GM21390 (cell line): ENCODE measurements around the gene ADGRB2.

Experiments
- ATAC-seq: cut with Tn5 transposase; IDR thresholded peaks from one replicate; pipeline ENCODE4 v1.9.1; 2021; ENCODE audit not compliant: unreplicated experiment

The ADGRB2 gene

GRCh38 chr1:31703431-31704270, 60.5 kb downstream of the ADGRB2 start, which contains the start of gene COL16A1:
TSS of gene COL16A1 (minus strand) at chr1:31704017. CDS start at chr1:31702193, 1,824 bp downstream.
- no peak for ATAC-seq

- no peak for ATAC-seq
These were observed 61.2 kb downstream of the ADGRB2 start for GRCh38 chr1:31702836-31703404.

- no peak for ATAC-seq
These were observed 62.9 kb downstream of the ADGRB2 start for GRCh38 chr1:31701091-31701736.

- ATAC-seq = no peak
These were observed 63.6 kb downstream of the ADGRB2 start for GRCh38 chr1:31700468-31701090.

- ATAC-seq = no peak
These were observed 64.7 kb downstream of the ADGRB2 start for GRCh38 chr1:31699341-31699891.

- ATAC-seq = no peak
These were observed 66.7 kb downstream of the ADGRB2 start for GRCh38 chr1:31697369-31697984.

- no peak for ATAC-seq
These were observed 67.9 kb downstream of the ADGRB2 start for GRCh38 chr1:31696242-31696641.

GRCh38 chr1:31695327-31695726, 68.8 kb downstream of the ADGRB2 start:
- no peak for ATAC-seq

- no peak for ATAC-seq
These were observed 69.2 kb downstream of the ADGRB2 start for GRCh38 chr1:31694964-31695313.

GRCh38 chr1:31694069-31694963, 69.8 kb downstream of the ADGRB2 start:
- ATAC-seq = no peak

GRCh38 chr1:31693231-31693630, 70.9 kb downstream of the ADGRB2 start:
- no peak for ATAC-seq

- ATAC-seq = no peak
These were observed 72.2 kb downstream of the ADGRB2 start for GRCh38 chr1:31691951-31692350.

- ATAC-seq = no peak
These were observed 72.7 kb downstream of the ADGRB2 start for GRCh38 chr1:31691446-31691845.

GRCh38 chr1:31690921-31691320, 73.2 kb downstream of the ADGRB2 start:
- no peak for ATAC-seq

- no peak for ATAC-seq
These were observed 74.3 kb downstream of the ADGRB2 start for GRCh38 chr1:31689854-31690253.

GRCh38 chr1:31689379-31689778, 74.8 kb downstream of the ADGRB2 start:
- no peak for ATAC-seq

GRCh38 chr1:31688233-31688918, 75.8 kb downstream of the ADGRB2 start:
- ATAC-seq = no peak

- no peak for ATAC-seq
These were observed 76.5 kb downstream of the ADGRB2 start for GRCh38 chr1:31687601-31688000.

- ATAC-seq = no peak
These were observed 78.3 kb downstream of the ADGRB2 start for GRCh38 chr1:31685795-31686194.
